ENCODE results near the gene FCAMR.

Gene FCAMR

GRCh38 chr1:206908038-206908437 is 62.2 kb downstream of the FCAMR start:
- no peak for DNase-seq (ENCODE audit: low read depth)

All from EH (cell line).